D721Med (cell line): ENCODE data around the gene TMOD2.

Experiments used
- DNase-seq: peaks from one replicate; pipeline ENCODE4 v3.0.0; 2011; ENCODE audit warnings: low spot score; ENCODE audit not compliant: insufficient read length
- FAIRE-seq: peaks from 2 replicates; lab custom pipeline; 2011; peaks lifted over from hg19 to GRCh38; lab: Jason Lieb, UNC
- CTCF ChIP-seq: IDR thresholded peaks from 2 replicates; pipeline ENCODE4 v1.5.1; 2012; ENCODE audit warnings: mild to moderate bottlenecking, control low read depth; ENCODE audit not compliant: insufficient read depth; ENCODE audit errors: missing control alignments

TMOD2 gene

GRCh38 chr15:51750792-51751696 lies at the start of gene TMOD2:
TSS of gene TMOD2 (plus strand) at chr15:51751597. CDS start at chr15:51766442, 14,845 bp downstream.
- no peak for TF ChIP-seq CTCF
- FAIRE-seq = no peak
- DNase-seq = peak; percentile 28

- DNase-seq (no peak), FAIRE-seq (no peak)
- TF ChIP-seq CTCF = no peak
These were observed 48.7 kb upstream of the TMOD2 start for GRCh38 chr15:51702710-51703109.

GRCh38 chr15:51706291-51706690 lies 45.1 kb upstream of the TMOD2 start:
- FAIRE-seq (no peak), DNase-seq (no peak)
- TF ChIP-seq CTCF = no peak

DNA sequence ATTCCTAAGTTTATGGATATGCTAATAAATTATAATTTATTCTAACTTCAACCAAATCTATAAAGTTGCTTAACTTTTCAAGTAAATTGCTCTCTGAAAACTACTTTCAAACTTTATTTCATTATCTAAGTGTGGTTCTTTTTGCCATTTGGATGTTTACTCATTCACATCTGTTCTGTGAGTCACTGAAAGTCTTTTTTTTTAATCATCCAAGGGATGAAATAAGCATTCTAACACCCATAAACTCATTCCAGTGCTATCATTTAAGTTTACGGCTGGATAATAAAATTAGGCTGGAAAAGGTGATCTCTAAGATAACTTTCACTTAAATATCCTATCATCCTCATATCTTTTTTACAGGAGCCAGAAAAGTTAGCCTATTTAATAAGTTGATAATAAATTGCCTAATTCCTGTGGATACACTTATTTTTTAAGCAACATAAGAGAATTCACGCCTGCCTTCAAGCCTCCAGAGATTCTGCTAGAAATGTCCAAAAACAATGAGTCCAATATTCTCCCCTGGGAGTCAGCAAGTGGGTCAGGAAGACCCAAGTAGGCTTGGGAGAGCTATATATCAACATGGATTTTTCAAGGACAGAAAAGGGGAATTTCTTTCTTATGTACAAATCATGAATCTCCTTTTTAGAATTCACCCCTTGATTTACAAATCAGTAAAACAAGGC lies 44.3 kb upstream of the TMOD2 start:
- no peak for DNase-seq
- no peak for FAIRE-seq
- no peak for TF ChIP-seq CTCF

- FAIRE-seq (no peak), DNase-seq (no peak)
- no peak for TF ChIP-seq CTCF
These were observed 43.4 kb upstream of the TMOD2 start for GRCh38 chr15:51708013-51708412.

DNA sequence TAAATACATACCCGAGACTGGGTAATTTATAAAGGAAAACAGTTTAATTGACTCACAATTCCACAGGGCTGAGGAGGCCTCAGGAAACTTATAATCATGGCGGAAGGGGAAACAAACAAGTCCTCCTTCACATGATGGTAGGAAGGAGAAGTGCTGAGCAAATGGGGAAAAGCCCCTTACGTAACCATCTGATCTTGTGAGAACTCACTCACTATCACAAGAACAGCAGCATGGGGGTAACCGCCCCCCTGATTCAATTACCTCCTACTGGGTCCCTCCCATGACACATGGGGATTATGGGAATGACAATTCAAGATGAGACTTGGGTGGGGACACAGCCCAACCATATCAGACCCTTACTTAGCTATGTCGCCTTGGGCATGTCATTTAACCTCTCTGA lies 42.4 kb upstream of the TMOD2 start:
- FAIRE-seq = no peak
- no peak for TF ChIP-seq CTCF

More for the DNA sequence above, 42.4 kb upstream of the TMOD2 start:
- no peak for DNase-seq
